ENCODE data around the gene SRPK2.

DNA sequence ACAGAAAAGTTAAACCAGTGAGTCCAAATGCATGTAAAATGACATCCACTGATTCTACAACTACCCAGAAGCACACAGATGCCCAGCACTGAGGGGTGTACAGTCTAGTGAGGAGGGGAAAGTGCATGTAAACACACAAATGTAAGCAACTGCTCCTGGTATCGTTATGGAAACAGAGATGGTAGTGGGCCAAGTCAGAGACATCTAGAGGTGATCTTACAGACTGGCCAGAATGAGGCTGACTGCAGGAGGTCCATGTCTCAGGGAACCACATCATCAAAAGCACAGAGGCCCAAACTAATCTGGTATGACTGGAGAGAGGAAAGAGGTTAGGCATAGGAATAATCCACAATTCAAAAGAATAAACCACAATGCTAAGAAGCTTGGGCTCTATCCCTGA, 176.5 kb downstream of the SRPK2 start:
- TF ChIP-seq CTCF (conservative IDR thresholded peaks at IDR 0.05; ENCODE audit: low read length) (no peak), EZH2phosphoT487 (IDR thresholded peaks at IDR 0.05; ENCODE audit: borderline replicate concordance) (no peak)

All from Loucy (cell line).